Stomach (tissue), 9 donors: ENCODE measurements around the gene SEMA7A. TPM values are rescaled to one million over a fixed set of nuclear protein-coding genes. Genes with fewer than 3 reads are reported as not detected.

Experiments used
- DNase-seq, 2 donors: peaks; one replicate each; pipeline versions ENCODE4 v3.0.0 to v3.0.0-alpha.2; 2013 to 2019
- H3K27ac ChIP-seq, 5 donors: fragments of 200-600 bp in 4 of 5; sonication (generic) in 4 of 5; one replicate each; pipeline ENCODE4 v1.5.1; 2013 to 2019; ENCODE audit warnings: mild to moderate bottlenecking in 1 of 5, moderate library complexity in 1 of 5
- H3K27me3 ChIP-seq, 3 donors: fragments of 200-600 bp; sonication (generic); one replicate each; pipeline ENCODE4 v1.5.1; 2017 to 2019; ENCODE audit warnings: mixed run types in 1 of 3
- H3K36me3 ChIP-seq, 4 donors: fragments of 200-600 bp; sonication (generic); 1 replicate in 3 of 4; 2 replicates in 1 of 4; pipeline ENCODE4 v1.5.1; 2016 to 2019
- H3K4me1 ChIP-seq, 4 donors: fragments of 200-600 bp; sonication (generic); one replicate each; pipeline ENCODE4 v1.5.1; 2016 to 2019
- H3K4me3 ChIP-seq, 4 donors: fragments of 200-600 bp; sonication (generic) in 3 of 4; one replicate each; pipeline ENCODE4 v1.5.1; 2016 to 2019; ENCODE audit warnings: mild to moderate bottlenecking in 1 of 4
- H3K9me3 ChIP-seq, 4 donors: fragments of 200-600 bp; sonication (generic); one replicate each; pipeline ENCODE4 v1.5.1; 2016 to 2019
- CTCF ChIP-seq, 7 experiments: fragments of 450-650 bp in 4 of 7; fragments of 200-600 bp in 3 of 7; sonication (generic) in 3 of 7; IDR thresholded peaks; one replicate each; pipeline ENCODE4 v1.5.1; 2016 to 2019; ENCODE audit warnings: antibody characterized with exemption in 7 of 7, control low read depth in 2 of 7, mild to moderate bottlenecking in 1 of 7
- EP300 ChIP-seq: sonication (generic); formaldehyde crosslinking; IDR thresholded peaks from one replicate; pipeline ENCODE4 v1.6.1; 2017; ENCODE audit warnings: antibody characterized with exemption
- POLR2A ChIP-seq, 4 donors: fragments of 450-650 bp; IDR thresholded peaks; one replicate each; pipeline ENCODE4 v1.6.1; 2016; ENCODE audit warnings: antibody characterized with exemption in 4 of 4, control low read depth in 2 of 4, mild to moderate bottlenecking in 1 of 4, moderate library complexity in 1 of 4
- POLR2AphosphoS5 ChIP-seq, 3 donors: sonication (generic); formaldehyde crosslinking; IDR thresholded peaks; one replicate each; pipeline ENCODE4 v1.6.1; 2016; ENCODE audit warnings: antibody characterized with exemption in 3 of 3
- WGBS, 5 donors: extraction: QIAGEN DNeasy Blood & Tissue Kit in 3 of 5; methylation state at CpG; one replicate each; pipeline versions ENCODE4 v1.1.5 to v1.1.7; 2013 to 2018; 5-methylcytosine and 5-hydroxymethylcytosine counted together
- intact Hi-C: fragments of 100-400 bp; cut with DNase I; formaldehyde crosslinking; loops from one replicate; pipeline ENCODE4 v1.15.1; 2023; ENCODE audit warnings: low total_unique reads
- polyA plus RNA-seq, 3 donors: library from polyadenylated mRNA; stranded (reverse); fragments of 200-250 nt; gene quantifications; one replicate each; pipeline ENCODE4 v1.2.3, GENCODE V29; 2013
- total RNA-seq, 5 donors: library from RNA; depleted of rRNA; stranded (reverse); fragments of >200 nt; gene quantifications; one replicate each; pipeline versions ENCODE4 v1.1.0 to v1.2.3, GENCODE V29; 2014 to 2016
- donor health status: healthy with polysubstance abuse.
- donor health status: Bipolar disorder and iron deficiency.
- donor health status: healthy.

Gene SEMA7A
- total and polyA plus RNA-seq, 8 donors, result 0.31 to 3.5 (median 2.1) TPM; not detected in 2

- DNase-seq, result no peak
- Histone ChIP-seq H3K9me3 (no peaks in the 10 kb centered on the region), H3K36me3 (peaks cover 0 to 18% (median 11%) of the 10 kb centered on the region in 4 donors), H3K27me3 (peaks cover 0 to 38% (median 0%) of the 10 kb centered on the region in 3 donors), H3K27ac (no peak overlapping the region), H3K4me1 (peaks cover 4 to 26% (median 7%) of the 10 kb centered on the region in 4 donors), H3K4me3 (no peak overlapping the region)
- intact Hi-C loops, result no loop called here
- no peak for TF ChIP-seq POLR2AphosphoS5 (IDR thresholded peaks at IDR 0.05)
- no peak for TF ChIP-seq POLR2A (IDR thresholded peaks at IDR 0.05)
- no peak for TF ChIP-seq EP300
- no peak for TF ChIP-seq CTCF (IDR thresholded peaks at IDR 0.05)
- 82 to 93% (median 89%) methylated on average over 4 of the region's 4 CpGs for WGBS, 5 donors
Observed at GRCh38 chr15:74406517-74406916, 27.2 kb downstream of the SEMA7A start.

GRCh38 chr15:74405823-74406222 is 27.9 kb downstream of the SEMA7A start:
- Histone ChIP-seq H3K36me3 (peaks cover 0 to 11% (median 4%) of the 10 kb centered on the region in 4 donors), H3K9me3 (no peaks in the 10 kb centered on the region), H3K4me3 (no peak overlapping the region), H3K27me3 (peaks cover 0 to 44% (median 0%) of the 10 kb centered on the region in 3 donors), H3K4me1 (peaks cover 4 to 32% (median 10%) of the 10 kb centered on the region in 4 donors), H3K27ac (no peak overlapping the region)
- intact Hi-C loops, result no loop called here
- no peak for DNase-seq
- TF ChIP-seq EP300 (no peak), POLR2A (IDR thresholded peaks at IDR 0.05) (no peak), CTCF (IDR thresholded peaks at IDR 0.05) (no peak), POLR2AphosphoS5 (IDR thresholded peaks at IDR 0.05) (no peak)
- WGBS, 5 donors, result 85 to 94% (median 88%) methylated on average over 7 of the region's 7 CpGs

GRCh38 chr15:74403991-74404563 is 29.7 kb downstream of the SEMA7A start:
- no peak for TF ChIP-seq POLR2AphosphoS5 (IDR thresholded peaks at IDR 0.05)
- no peak for TF ChIP-seq POLR2A (IDR thresholded peaks at IDR 0.05)
- Histone ChIP-seq H3K4me3 (no peak overlapping the region), H3K27ac (no peak overlapping the region), H3K27me3 (peaks cover 0 to 54% (median 0%) of the 10 kb centered on the region in 3 donors), H3K4me1 (peaks cover 4 to 44% (median 10%) of the 10 kb centered on the region in 4 donors), H3K36me3 (no peaks in the 10 kb centered on the region), H3K9me3 (no peaks in the 10 kb centered on the region)
- peak in 1 of 2 donors; percentile 80 for DNase-seq
- 52 to 78% (median 64%) methylated on average over 15 to 16 of the region's 16 CpGs for WGBS, 5 donors
- intact Hi-C loops, result no loop called here

- intact Hi-C loops, result no loop called here
- WGBS, 5 donors, result 82 to 96% (median 88%) methylated on average over 8 to 10 of the region's 10 CpGs
- H3K4me3 ChIP-seq, result no peak overlapping the region
- DNase-seq, result no peak
- peaks cover 0 to 53% (median 0%) of the 10 kb centered on the region in 3 donors for H3K27me3 ChIP-seq
- H3K4me1 ChIP-seq, result peaks cover 4 to 44% (median 10%) of the 10 kb centered on the region in 4 donors
- H3K36me3 ChIP-seq, result no peaks in the 10 kb centered on the region
- H3K9me3 ChIP-seq, result no peaks in the 10 kb centered on the region
- no peak for TF ChIP-seq POLR2AphosphoS5 (IDR thresholded peaks at IDR 0.05)
- peak overlapping the region in 3 of 5 donors; percentile 5 to 37 (median 32) for H3K27ac ChIP-seq
Observed at GRCh38 chr15:74403588-74403919, 30.2 kb downstream of the SEMA7A start.

- Histone ChIP-seq H3K27ac (peak overlapping the region in 3 of 5 donors; percentile 5 to 37 (median 32)), H3K27me3 (peaks cover 0 to 48% (median 0%) of the 10 kb centered on the region in 3 donors), H3K4me1 (peaks cover 4 to 44% (median 10%) of the 10 kb centered on the region in 4 donors), H3K9me3 (no peaks in the 10 kb centered on the region), H3K36me3 (no peaks in the 10 kb centered on the region), H3K4me3 (no peak overlapping the region)
- WGBS, 5 donors, result 48 to 77% (median 72%) methylated on average over 10 to 13 of the region's 13 CpGs
- TF ChIP-seq CTCF (IDR thresholded peaks at IDR 0.05), result no peak
- TF ChIP-seq EP300, result no peak
- no peak for TF ChIP-seq POLR2A (IDR thresholded peaks at IDR 0.05)
- no peak for TF ChIP-seq POLR2AphosphoS5 (IDR thresholded peaks at IDR 0.05)
- peak; percentile 46 to 72 for DNase-seq
- intact Hi-C loops, result no loop called here
Observed at GRCh38 chr15:74402873-74403587, 30.7 kb downstream of the SEMA7A start.
